HepG2 (cell line): ENCODE data around the gene LST1. TPM values are rescaled to one million over a fixed set of nuclear protein-coding genes. Genes with fewer than 3 reads are reported as not detected.

Experiments
- ATAC-seq: fragments of 200-7000 bp; cut with Tn5 transposase; 3 replicates; pipeline ENCODE4 v1.9.1; 2020; ENCODE audit warnings: mild to moderate bottlenecking, moderate library complexity
- BruUV-seq: library from RNA; stranded (reverse); fragments of 400-500 nt; replicated peaks from 2 replicates; lab custom pipeline; 2021; lab: Mats Ljungman, UMichigan
- CTCF ChIA-PET: fragments of 300-600 bp; formaldehyde crosslinking; extraction: SDS; loops from one replicate; lab custom pipeline; 2021; ENCODE audit warnings: low total read pairs, inconsistent platforms, low intra/inter-chr PET ratio; lab: Yijun Ruan, JAX
- POLR2A ChIA-PET: fragments of 350-600 bp; sonication (Branson Sonifier 250); formaldehyde crosslinking; loops from one replicate; lab custom pipeline; 2020; ENCODE audit warnings: antibody characterized with exemption, inconsistent platforms; lab: Yijun Ruan, JAX
- DNase-seq: peaks from one replicate; pipeline ENCODE4 v3.0.0-alpha.2; 2015; ENCODE audit warnings: low spot score
- FAIRE-seq: peaks from 3 replicates; lab custom pipeline; 2011; peaks lifted over from hg19 to GRCh38; lab: Jason Lieb, UNC
- H2AFZ ChIP-seq: one replicate; pipeline ENCODE4 v1.6.1; 2011; ENCODE audit warnings: low read length, inconsistent platforms
- H3K27ac ChIP-seq: fragments of 300-600 bp; 3 replicates; pipeline ENCODE4 v1.8.0; 2011; ENCODE audit warnings: mixed run types, mild to moderate bottlenecking, mixed read lengths, low read length, inconsistent platforms; ENCODE audit not compliant: insufficient read depth; ENCODE audit errors: extremely low read length
- H3K27me3 ChIP-seq, 2 experiments: fragments of 200-600 bp in 1 of 2; 2 replicates in 1 of 2; 3 replicates in 1 of 2; pipeline versions ENCODE4 v1.6.0 to v1.8.0; 2011; ENCODE audit warnings: low read length in 2 of 2, mild to moderate bottlenecking in 2 of 2, moderate library complexity in 2 of 2, inconsistent platforms in 1 of 2; ENCODE audit not compliant: insufficient read depth in 2 of 2, control insufficient read depth in 1 of 2
- H3K36me3 ChIP-seq, 2 experiments: fragments of 200-600 bp in 1 of 2; replicated peaks in 1 of 2; 2 replicates in 1 of 2; 3 replicates in 1 of 2; pipeline versions ENCODE4 v1.5.1 to v1.8.0; 2011; ENCODE audit warnings: low read length in 2 of 2, inconsistent platforms in 1 of 2; ENCODE audit not compliant: insufficient read depth in 2 of 2, control insufficient read depth in 1 of 2
- H3K4me1 ChIP-seq: 2 replicates; pipeline ENCODE4 v1.5.1; 2012; ENCODE audit warnings: low read length, inconsistent platforms; ENCODE audit not compliant: insufficient read depth
- H3K4me2 ChIP-seq: 2 replicates; pipeline ENCODE4 v1.6.0; 2011; ENCODE audit warnings: low read depth, low read length, inconsistent platforms
- H3K4me3 ChIP-seq, 3 experiments: fragments of 200-600 bp in 1 of 3; sonication (generic), shearing (Covaris generic) in 1 of 3; replicated peaks in 1 of 3; 2 replicates each; pipeline ENCODE4 v1.5.1; 2011 to 2016; ENCODE audit warnings: low read length in 3 of 3, inconsistent platforms in 2 of 3, low read depth in 2 of 3, mild to moderate bottlenecking in 2 of 3, control low read depth in 1 of 3, mixed read lengths in 1 of 3; ENCODE audit not compliant: insufficient read depth in 1 of 3
- H3K79me2 ChIP-seq: one replicate; pipeline ENCODE4 v1.6.1; 2011; ENCODE audit warnings: low read length, inconsistent platforms; ENCODE audit not compliant: insufficient read depth
- H3K9ac ChIP-seq: 2 replicates; pipeline ENCODE4 v1.6.0; 2011; ENCODE audit warnings: mild to moderate bottlenecking, low read depth, low read length, inconsistent platforms; ENCODE audit not compliant: insufficient read depth
- H3K9me3 ChIP-seq: 2 replicates; pipeline ENCODE4 v1.5.1; 2012; ENCODE audit warnings: mild to moderate bottlenecking, low read length
- H4K20me1 ChIP-seq: 2 replicates; pipeline ENCODE4 v1.6.0; 2011; ENCODE audit warnings: inconsistent platforms, mild to moderate bottlenecking, low read length, moderate library complexity; ENCODE audit not compliant: insufficient read depth
- NR2F1 ChIP-seq, 2 experiments: fragments of 450-650 bp in 1 of 2; formaldehyde crosslinking in 1 of 2; IDR thresholded peaks; 2 replicates each; pipeline versions ENCODE4 v1.5.0 to v1.6.1; 2016 to 2020; ENCODE audit warnings: mild to moderate bottlenecking in 1 of 2, missing compliant biosample characterization in 1 of 2, missing genetic modification reagents in 1 of 2, moderate library complexity in 1 of 2
- ZNF3 ChIP-seq: IDR thresholded peaks from 2 replicates; pipeline ENCODE4 v1.7.0; 2017; ENCODE audit warnings: inconsistent platforms
- ZNF605 ChIP-seq: sonication (generic); formaldehyde crosslinking; IDR thresholded peaks from 2 replicates; pipeline ENCODE4 v1.8.0; 2022; ENCODE audit warnings: mild to moderate bottlenecking, missing genetic modification reagents
- ZNF678 ChIP-seq: sonication (generic); formaldehyde crosslinking; IDR thresholded peaks from 2 replicates; pipeline ENCODE4 v1.4.0; 2020; ENCODE audit warnings: mild to moderate bottlenecking, missing genetic modification reagents
- ZNF891 ChIP-seq: sonication (generic); formaldehyde crosslinking; IDR thresholded peaks from 2 replicates; pipeline ENCODE4 v1.5.0; 2020; ENCODE audit warnings: mild to moderate bottlenecking, missing genetic modification reagents
- WGBS: methylation state at CpG from one replicate; pipeline ENCODE4 v1.1.6; 2017; ENCODE audit warnings: low lambda C conversion rate; 5-methylcytosine and 5-hydroxymethylcytosine counted together
- in situ Hi-C: cut with HindIII; loops from 2 replicates; pipeline ENCODE4 v1.10.0; 2017; ENCODE audit warnings: low pct_unique_long_range_greater_than_20kb; ENCODE audit not compliant: extremely low pct_ligation_motif_present
- intact Hi-C: fragments of 100-400 bp; cut with micrococcal nuclease; formaldehyde crosslinking; loops from one replicate; pipeline ENCODE4 v1.10.0; 2022; ENCODE audit not compliant: unreplicated experiment
- polyA plus RNA-seq, 8 experiments: library from polyadenylated mRNA; depleted of rRNA in 3 of 8; stranded (reverse) in 7 of 8; unstranded in 1 of 8; fragments of >200 nt; fragmentation: Illumina TruSeq in 4 of 8; extraction: Trizol in 4 of 8; gene quantifications; 2 replicates each; pipeline versions ENCODE4 v1.2.1 to v1.2.3, GENCODE V29; 2011 to 2016; ENCODE audit warnings: low read depth in 4 of 8, missing spikeins in 1 of 8, mixed read lengths in 1 of 8; ENCODE audit not compliant: insufficient read depth in 1 of 8
- total RNA-seq, 5 experiments: library from RNA; depleted of rRNA; stranded (reverse); fragments of >200 nt; fragmentation: Illumina TruSeq; extraction: Trizol; gene quantifications; 2 replicates each; pipeline ENCODE4 v1.2.3, GENCODE V29; 2016; ENCODE audit warnings: low read depth in 1 of 5
- TF ChIP-seq, protein P1 (sequence below): sonication (generic); formaldehyde crosslinking; IDR thresholded peaks from 2 replicates; pipeline ENCODE4 v1.5.0; 2020; ENCODE audit warnings: mild to moderate bottlenecking, missing genetic modification reagents, borderline replicate concordance

LST1 gene
- total and polyA plus RNA-seq, 2 of the 13 experiments (the other 11 are each of a cell fraction or from before 2014, with no cell fraction given) = not detected

DNA sequence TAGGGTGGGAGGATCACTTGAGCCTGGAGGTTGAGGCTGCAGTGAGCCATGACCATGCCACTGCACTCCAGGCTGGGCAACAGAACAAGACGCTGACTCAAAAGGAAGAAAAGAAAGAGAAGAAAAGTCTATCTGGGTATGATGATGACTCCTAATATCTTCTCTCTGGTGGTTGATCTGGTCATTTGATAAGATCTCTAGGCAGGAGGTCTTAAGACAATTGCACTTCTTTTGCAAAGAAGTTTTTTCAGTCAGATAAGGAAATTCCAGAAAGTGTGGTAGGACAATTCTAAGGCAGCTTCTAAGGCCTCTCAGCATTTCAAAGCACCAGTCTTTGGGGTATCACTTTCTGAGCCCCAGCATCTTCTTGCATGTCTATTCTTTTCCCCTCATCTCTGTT is 21.2 kb downstream of the LST1 start:
- peaks cover 0 to 2% of the 10 kb centered on the region in 2 experiments; a peak in 3 of 5 replicates for H3K27me3 ChIP-seq
- in situ Hi-C loops = no loop called here
- TF ChIP-seq ZNF3 (CRISPR knock-in tag) (no peak), ZNF605 (CRISPR knock-in tag) (no peak), ZNF678 (no peak), NR2F1 (CRISPR knock-in tag; IDR thresholded peaks at IDR 0.05) (no peak), ZNF891 (CRISPR knock-in tag) (no peak)
- TF ChIP-seq, protein P1, sequence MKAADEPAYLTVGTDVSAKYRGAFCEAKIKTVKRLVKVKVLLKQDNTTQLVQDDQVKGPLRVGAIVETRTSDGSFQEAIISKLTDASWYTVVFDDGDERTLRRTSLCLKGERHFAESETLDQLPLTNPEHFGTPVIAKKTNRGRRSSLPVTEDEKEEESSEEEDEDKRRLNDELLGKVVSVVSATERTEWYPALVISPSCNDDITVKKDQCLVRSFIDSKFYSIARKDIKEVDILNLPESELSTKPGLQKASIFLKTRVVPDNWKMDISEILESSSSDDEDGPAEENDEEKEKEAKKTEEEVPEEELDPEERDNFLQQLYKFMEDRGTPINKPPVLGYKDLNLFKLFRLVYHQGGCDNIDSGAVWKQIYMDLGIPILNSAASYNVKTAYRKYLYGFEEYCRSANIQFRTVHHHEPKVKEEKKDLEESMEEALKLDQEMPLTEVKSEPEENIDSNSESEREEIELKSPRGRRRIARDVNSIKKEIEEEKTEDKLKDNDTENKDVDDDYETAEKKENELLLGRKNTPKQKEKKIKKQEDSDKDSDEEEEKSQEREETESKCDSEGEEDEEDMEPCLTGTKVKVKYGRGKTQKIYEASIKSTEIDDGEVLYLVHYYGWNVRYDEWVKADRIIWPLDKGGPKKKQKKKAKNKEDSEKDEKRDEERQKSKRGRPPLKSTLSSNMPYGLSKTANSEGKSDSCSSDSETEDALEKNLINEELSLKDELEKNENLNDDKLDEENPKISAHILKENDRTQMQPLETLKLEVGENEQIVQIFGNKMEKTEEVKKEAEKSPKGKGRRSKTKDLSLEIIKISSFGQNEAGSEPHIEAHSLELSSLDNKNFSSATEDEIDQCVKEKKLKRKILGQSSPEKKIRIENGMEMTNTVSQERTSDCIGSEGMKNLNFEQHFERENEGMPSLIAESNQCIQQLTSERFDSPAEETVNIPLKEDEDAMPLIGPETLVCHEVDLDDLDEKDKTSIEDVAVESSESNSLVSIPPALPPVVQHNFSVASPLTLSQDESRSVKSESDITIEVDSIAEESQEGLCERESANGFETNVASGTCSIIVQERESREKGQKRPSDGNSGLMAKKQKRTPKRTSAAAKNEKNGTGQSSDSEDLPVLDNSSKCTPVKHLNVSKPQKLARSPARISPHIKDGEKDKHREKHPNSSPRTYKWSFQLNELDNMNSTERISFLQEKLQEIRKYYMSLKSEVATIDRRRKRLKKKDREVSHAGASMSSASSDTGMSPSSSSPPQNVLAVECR (CRISPR knock-in tag) = no peak
- TF ChIP-seq, all 625 proteins: peak for 0
- ChIA-PET CTCF (no interaction called here), POLR2A (interaction anchor here (1.4 kb wide), 1 partner anchor 9 kb away, joined by 4 read pairs; no protein-coding TSS in a partner anchor)
- Histone ChIP-seq H3K4me1 (peaks cover 21% of the 10 kb centered on the region), H3K79me2 (no peaks in the 10 kb centered on the region), H4K20me1 (no peaks in the 10 kb centered on the region), H3K27ac (no peak overlapping the region), H3K4me2 (no peak overlapping the region), H3K4me3 (no peak overlapping the region), H3K9me3 (no peaks in the 10 kb centered on the region), H3K36me3 (no peaks in the 10 kb centered on the region), H2AFZ (no peak overlapping the region), H3K9ac (no peak overlapping the region)
- BruUV-seq = no TSS peak
- 0% methylated on average over 1 of the region's 1 CpG for WGBS
- FAIRE-seq = no peak
- no peak for DNase-seq
- intact Hi-C loops = no loop called here
- ATAC-seq = no peak
